ENCODE measurements around the gene ZFR2. TPM values are rescaled to one million over a fixed set of nuclear protein-coding genes. Genes with fewer than 3 reads are reported as not detected.
"Not testable (repeated sequence)": the region's sequence is repeated elsewhere in the genome, so short reads cannot be mapped to it uniquely, and the experiment has no call there.

Gene ZFR2
- total RNA-seq, 2 donors from 2014 or later: 0.67 to 1.4 TPM

DNA sequence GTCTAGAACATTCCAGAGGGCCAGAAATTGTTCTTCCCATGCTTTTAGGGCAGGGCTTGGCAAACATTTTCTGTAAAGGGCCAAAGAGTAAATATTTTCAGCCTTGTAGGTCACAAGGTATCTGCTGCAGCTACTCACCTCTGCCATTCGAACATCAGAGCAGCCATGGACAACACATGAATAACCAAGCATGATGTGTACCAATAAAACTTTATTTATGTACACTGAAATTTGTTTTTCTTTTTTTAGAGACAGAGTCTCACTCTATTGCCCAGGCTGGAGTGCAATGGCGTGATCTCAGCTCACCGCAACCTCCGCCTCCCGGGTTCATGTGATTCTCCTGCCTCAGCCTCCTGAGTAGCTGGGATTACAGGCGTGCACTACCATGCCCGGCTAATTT, 111.1 kb downstream of the ZFR2 start:
- H3K4me3 Mint-ChIP-seq; H3K9me3 Mint-ChIP-seq; DNase-seq (ENCODE audit: low spot score); H3K27ac Mint-ChIP-seq; H3K36me3 Mint-ChIP-seq; H3K27me3 Mint-ChIP-seq; ATAC-seq: not testable (repeated sequence)
- peaks cover 22 to 23% of the 10 kb centered on the region in 2 donors for H3K4me1 Mint-ChIP-seq (ENCODE audit: low read depth in 2 of 2)

Other genes starting within 250 kb of the ZFR2 start
- 10 to 100 TPM; 28.9 to 44.7 TPM for gene CACTIN, start 242.2 kb downstream of the ZFR2 start, total RNA-seq
- 10 to 100 TPM; 27.0 to 29.6 TPM for gene PIP5K1C, start 168.6 kb downstream of the ZFR2 start, total RNA-seq
- gene TJP3, start 160.7 kb downstream of the ZFR2 start, total RNA-seq: 1 to 10 TPM in 1 of 2 donors, under 1 TPM in 1; 0.57 to 2.1 TPM
- 10 to 100 TPM; 40.6 to 55.4 TPM for gene APBA3, start 107.3 kb downstream of the ZFR2 start, total RNA-seq
- 10 to 100 TPM; 58.5 to 75.1 TPM for gene MRPL54, start 106.4 kb downstream of the ZFR2 start, total RNA-seq
- gene RAX2, start 96.8 kb downstream of the ZFR2 start, total RNA-seq: under 1 TPM in 1 of 2 donors, not detected in 1; 0.21 TPM
- 10 to 100 TPM; 58.5 to 61.9 TPM for gene MATK, start 82.7 kb downstream of the ZFR2 start, total RNA-seq
- gene ATCAY, start 11.6 kb upstream of the ZFR2 start, total RNA-seq: not detected
- not detected for gene NMRK2, start 64.0 kb upstream of the ZFR2 start, total RNA-seq
- 10 to 100 TPM; 48.1 to 54.5 TPM for gene DAPK3, start 102.1 kb upstream of the ZFR2 start, total RNA-seq
- gene EEF2, start 116.4 kb upstream of the ZFR2 start, total RNA-seq: 1,000 to 10,000 TPM; 1,877 to 2,672 TPM
- gene PIAS4, start 138.7 kb upstream of the ZFR2 start, total RNA-seq: 10 to 100 TPM; 39.4 to 58.6 TPM
- gene ZBTB7A, start 197.9 kb upstream of the ZFR2 start, total RNA-seq: 10 to 100 TPM; 63.4 to 70.5 TPM

Measured in natural killer cell treated with Interleukin-12 subunit alpha and Interleukin-12 subunit beta and Interleukin-15 and Interleukin-18, amount 100 ng/mL, for 72 hours (primary cell).